Thoracic aorta endothelial cell (primary cell): ENCODE results near the gene AP4M1. TPM values are rescaled to one million over a fixed set of nuclear protein-coding genes. Genes with fewer than 3 reads are reported as not detected.

Experiments used
- small RNA-seq: library from RNA; depleted of rRNA; stranded (forward); fragments of <200 nt; gene quantifications from one replicate; pipeline ENCODE3, GENCODE V24; 2012
- total RNA-seq: library from RNA; depleted of rRNA; stranded (reverse); fragments of >200 nt; gene quantifications from 2 replicates; pipeline ENCODE4 v1.2.3, GENCODE V29; 2012

The AP4M1 gene, protein sequence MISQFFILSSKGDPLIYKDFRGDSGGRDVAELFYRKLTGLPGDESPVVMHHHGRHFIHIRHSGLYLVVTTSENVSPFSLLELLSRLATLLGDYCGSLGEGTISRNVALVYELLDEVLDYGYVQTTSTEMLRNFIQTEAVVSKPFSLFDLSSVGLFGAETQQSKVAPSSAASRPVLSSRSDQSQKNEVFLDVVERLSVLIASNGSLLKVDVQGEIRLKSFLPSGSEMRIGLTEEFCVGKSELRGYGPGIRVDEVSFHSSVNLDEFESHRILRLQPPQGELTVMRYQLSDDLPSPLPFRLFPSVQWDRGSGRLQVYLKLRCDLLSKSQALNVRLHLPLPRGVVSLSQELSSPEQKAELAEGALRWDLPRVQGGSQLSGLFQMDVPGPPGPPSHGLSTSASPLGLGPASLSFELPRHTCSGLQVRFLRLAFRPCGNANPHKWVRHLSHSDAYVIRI
- total RNA-seq, result 14.5 and 18.9 TPM in 2 replicates

DNA sequence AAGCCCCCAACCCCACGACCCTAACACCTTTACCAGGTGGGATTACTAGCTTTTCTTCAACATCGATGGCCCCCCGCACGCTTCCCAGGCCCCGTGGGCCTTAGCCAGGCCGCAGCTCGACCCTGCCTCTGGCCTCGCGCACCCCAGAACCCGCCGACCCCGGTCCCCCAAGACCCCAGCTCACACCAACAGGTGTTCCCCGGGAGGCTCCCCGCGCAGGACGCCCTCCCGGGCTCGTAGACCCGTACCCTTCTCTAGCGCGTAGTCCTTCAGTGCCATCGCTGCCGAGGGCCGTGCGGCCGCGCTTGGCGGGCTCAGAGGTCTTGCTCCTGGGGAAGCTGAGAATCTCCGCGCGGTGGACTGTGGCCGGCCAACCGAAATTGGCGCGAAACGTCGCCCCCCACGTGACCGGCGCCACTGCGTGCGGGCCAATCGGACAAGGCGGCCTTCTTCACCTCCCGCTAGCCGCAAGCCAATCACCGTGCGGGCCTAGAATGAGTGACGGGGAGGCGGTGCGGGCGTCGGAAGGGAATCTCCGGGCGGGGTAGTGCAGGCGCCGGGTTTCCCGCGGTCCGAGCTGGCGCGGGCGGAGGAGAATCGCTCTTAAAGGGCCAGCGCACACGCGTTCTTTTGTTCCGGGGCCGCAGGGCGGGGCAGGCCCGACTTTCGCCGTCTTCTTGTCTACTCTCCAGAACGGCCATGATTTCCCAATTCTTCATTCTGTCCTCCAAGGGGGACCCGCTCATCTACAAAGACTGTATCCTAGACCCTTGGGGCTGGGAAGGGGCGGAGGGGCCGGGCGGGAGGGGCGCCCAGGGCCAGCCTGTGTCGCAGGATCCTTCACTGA lies at the start of gene AP4M1, which contains the start of gene MCM7:
TSS of gene AP4M1 (plus strand) at position 628 of the 847 bp plus-strand sequence. CDS start at position 700, 72 bp downstream.
TSS of gene MCM7 (minus strand) at position 382 of the 847 bp plus-strand sequence. CDS start at position 279, 103 bp downstream.

DNA sequence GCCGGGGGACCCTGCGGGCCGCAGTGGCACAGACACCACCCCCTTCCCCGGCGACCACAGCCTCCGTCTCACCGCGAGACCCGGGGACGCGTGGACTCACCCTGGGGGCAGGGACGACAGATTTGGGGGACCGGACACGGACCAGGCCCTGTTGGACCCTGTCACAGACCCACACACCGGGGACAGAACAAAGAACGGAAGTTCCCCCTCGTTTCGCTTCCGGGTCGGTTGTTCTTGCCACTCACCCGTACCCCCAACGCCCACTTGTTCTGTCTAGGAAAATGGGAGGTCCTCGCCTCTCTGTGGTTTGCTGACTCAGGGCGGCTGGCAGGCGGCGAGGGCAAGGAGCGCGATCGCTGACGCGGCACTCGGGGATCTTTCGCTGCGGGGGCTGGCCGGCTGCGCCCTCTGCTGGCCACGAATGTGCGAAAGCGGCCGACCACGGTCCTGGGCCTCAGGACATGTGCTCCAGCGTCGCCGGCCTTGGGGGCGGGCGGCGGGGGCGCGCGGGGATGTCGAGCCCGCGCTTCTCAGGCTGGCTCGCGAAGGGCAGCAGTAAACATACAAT lies 19.8 kb upstream of the AP4M1 start, which contains the start of gene ZNF3:
TSS of gene ZNF3 (minus strand) at position 189 of the 568 bp plus-strand sequence. CDS start 4,366 bp downstream, outside the sequence.

DNA sequence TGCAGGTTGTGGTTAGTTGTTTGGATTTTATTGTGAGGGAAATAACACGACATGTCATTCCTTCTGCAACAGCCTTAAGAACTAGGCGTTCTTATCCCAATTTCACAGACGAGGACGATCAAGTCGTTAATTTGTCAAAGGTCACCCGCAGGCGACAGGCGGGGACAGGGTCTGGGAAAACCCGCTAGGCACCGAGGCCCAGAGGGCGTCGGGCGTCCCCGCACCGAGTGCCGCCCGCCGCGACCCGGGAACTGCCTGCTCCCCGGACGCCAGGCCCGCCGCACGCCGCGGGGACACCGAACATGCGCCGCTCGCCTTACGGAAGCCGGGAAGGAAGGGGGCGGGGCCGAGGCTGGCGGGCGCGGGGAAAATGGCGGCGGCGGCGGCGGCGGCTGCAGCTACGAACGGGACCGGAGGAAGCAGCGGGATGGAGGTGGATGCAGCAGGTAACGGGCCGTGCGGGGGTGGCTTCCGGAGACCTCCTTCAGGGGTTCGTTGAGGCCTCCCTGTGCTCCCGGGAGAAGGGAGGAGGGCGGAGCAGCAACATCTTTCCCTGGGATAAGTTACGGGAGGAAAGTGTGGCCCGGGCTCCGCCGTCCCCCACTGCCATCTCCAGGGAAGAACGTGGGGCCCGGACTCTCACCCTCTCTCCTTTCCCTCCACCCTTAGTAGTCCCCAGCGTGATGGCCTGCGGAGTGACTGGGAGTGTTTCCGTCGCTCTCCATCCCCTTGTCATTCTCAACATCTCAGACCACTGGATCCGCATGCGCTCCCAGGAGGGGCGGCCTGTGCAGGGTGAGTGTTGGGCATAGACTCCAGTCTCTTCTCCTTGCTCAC lies 12.6 kb upstream of the AP4M1 start, which contains the start of gene COPS6:
TSS of gene COPS6 (plus strand) at position 349 of the 837 bp plus-strand sequence. CDS start at position 371, 22 bp downstream.

DNA sequence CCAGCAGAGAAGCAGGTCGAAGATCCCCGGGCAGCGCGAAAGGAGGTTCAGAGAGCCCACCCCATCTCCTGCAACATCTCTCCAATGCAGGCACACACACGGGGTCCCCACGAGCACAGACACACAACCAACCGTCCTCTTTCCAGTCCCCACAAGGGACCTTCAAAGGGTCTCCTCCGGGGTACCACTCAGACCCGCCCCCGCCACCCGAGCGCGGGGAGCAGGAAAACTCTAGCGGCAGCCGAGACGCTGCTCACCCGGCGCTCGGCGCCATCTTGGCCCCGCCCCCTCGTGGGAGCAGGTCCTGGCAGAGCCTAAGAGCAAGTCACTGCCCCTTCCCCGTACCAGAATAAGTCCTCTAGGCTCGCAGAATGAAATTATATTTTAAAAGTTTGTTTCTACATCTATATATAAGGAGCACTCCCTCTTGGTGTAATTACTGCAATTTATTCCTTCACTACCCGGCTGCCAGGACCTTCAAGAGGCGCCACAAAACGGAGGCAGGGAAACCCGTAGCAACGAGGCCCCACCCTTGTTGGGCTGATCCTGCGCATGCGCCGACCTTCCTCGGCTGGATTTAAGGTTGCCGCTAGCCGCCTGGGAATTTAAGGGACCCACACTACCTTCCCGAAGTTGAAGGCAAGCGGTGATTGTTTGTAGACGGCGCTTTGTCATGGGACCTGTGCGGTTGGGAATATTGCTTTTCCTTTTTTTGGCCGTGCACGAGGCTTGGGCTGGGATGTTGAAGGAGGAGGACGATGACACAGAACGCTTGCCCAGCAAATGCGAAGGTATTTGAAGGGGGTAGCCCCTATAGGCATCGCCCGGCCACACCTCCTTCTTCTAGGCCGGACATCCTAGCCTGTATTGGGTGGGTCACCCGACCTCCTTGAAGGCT lies 17.9 kb downstream of the AP4M1 start, which contains the start of the genes CNPY4 and TAF6:
TSS of gene CNPY4 (plus strand) at position 563 of the 898 bp plus-strand sequence. CDS start at position 674, 111 bp downstream.
TSS of gene TAF6 (minus strand) at position 287 of the 898 bp plus-strand sequence. CDS start 5,149 bp downstream, outside the sequence.

DNA sequence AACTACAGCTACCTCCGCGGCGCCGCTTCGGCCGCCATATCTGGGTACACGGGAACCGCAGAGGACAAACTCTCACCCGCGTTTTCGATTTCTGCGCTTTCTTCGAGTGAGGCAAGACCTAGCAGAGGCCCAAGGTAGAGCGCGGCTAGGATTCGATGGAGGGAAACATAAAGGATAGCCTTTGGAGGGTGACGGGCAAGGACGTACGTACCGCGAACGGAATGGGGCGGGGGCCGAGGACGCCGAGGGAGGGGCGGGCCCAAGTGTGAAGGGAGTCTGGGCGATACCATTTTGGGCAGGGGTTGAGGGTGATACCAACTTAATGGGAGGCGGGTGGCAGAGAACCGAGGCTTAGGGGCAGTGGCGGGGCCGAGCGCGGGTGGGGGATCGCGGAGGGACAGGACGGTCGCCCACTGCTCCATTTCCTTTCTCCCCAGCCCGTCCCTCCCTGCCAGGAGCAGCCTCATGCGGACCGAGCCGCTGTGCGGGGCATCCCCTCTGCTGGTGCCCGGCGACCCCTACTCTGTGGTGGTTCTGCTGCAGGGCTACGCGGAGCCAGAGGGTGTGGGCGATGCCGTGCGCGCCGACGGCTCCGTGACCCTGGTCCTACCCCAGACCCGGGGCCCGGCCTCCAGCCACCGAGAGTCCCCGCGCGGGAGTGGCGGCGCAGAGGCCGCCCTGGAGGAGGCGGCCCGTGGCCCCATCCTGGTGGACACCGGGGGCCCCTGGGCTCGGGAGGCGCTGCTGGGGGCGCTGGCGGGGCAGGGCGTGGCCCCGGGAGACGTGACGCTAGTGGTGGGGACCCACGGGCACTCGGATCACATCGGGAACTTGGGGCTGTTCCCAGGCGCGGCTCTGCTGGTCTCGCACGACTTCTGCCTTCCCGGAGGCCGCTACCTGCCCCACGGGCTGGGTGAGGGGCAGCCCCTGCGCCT lies 25.8 kb downstream of the AP4M1 start, which contains the start of gene MBLAC1:
TSS of gene MBLAC1 (plus strand) at position 37 of the 935 bp plus-strand sequence. CDS start at position 466, 429 bp downstream.

DNA sequence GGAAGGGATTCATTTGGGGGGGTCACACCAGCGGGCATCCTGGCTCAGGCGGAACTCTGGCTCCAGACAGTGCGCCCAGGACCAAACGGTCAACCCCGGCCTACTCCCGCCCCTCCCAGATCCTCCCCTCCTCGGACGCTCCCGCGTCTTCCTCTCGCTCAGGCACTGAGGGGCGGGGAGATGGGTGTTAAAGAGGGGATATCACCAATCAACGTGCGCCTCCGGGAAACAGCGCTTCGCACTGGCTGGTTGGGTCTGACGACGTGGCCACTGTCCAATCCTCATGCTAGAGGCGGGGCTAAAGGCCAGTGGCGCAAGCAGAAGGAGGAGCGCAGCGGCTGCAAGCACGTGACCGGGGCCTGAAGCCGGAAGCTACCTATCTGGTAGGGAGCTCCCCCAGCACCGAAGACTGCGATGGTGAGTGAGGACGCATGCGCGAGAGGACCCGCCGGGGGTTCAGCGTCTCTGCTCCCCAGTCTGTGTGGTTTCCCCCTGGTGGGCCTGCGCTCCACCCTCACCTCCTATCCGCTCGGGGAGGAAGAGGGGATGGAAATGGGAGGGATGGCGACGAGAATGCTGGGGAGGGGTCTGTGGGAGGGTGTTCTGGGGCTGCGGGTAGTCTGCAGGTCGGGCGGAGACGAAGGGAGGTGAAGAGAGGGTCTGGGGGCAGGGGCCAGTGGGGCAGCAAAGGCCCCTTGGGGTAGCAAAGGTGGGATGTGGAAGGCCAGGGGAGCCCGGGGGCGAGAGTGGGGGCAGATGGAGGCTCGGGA lies 47.3 kb downstream of the AP4M1 start, which contains the start of gene LAMTOR4:
TSS of gene LAMTOR4 (plus strand) at position 360 of the 770 bp plus-strand sequence. CDS start at position 415, 55 bp downstream.

Small RNA genes within 50 kb of the gene (small RNA-seq; reads per million reads assigned to genes)
- 5,521 reads per million, percentile 100 among the genes with 10 or more reads in this experiment for gene MIR106B
- gene MIR25, result 2,768 reads per million, percentile 100 among the genes with 10 or more reads in this experiment
- 6,845 reads per million, percentile 100 among the genes with 10 or more reads in this experiment for gene MIR93

Other genes with a start within 250 kb of the AP4M1 start
- 0.22 and 0.53 TPM in 2 replicates for gene OR2AE1, start 224.6 kb upstream of the AP4M1 start, total RNA-seq
- 22.5 and 28.4 TPM in 2 replicates for gene TRIM4, start 182.1 kb upstream of the AP4M1 start, total RNA-seq
- gene GJC3, start 172.0 kb upstream of the AP4M1 start, total RNA-seq, result 0.13 TPM in 1 of 2 replicates, not detected in the other
- gene AZGP1, start 125.6 kb upstream of the AP4M1 start, total RNA-seq, result not detected in 2 replicates
- gene ZKSCAN1, start 86.0 kb upstream of the AP4M1 start, total RNA-seq, result 40.4 and 41.8 TPM in 2 replicates
- gene ZSCAN21, start 51.9 kb upstream of the AP4M1 start, total RNA-seq, result 6.6 and 6.8 TPM in 2 replicates
- 32.5 and 35.1 TPM in 2 replicates for gene ZNF3, start 19.9 kb upstream of the AP4M1 start, total RNA-seq
- gene COPS6, start 12.7 kb upstream of the AP4M1 start, total RNA-seq, result 103 and 116 TPM in 2 replicates
- gene MCM7, start 246 bp upstream of the AP4M1 start, total RNA-seq, result 121 and 175 TPM in 2 replicates
- gene TAF6, start 17.7 kb downstream of the AP4M1 start, total RNA-seq, result 38.8 and 58.2 TPM in 2 replicates
- gene CNPY4, start 18.0 kb downstream of the AP4M1 start, total RNA-seq, result 18.9 and 21.9 TPM in 2 replicates
- gene MBLAC1, start 25.3 kb downstream of the AP4M1 start, total RNA-seq, result 1.3 and 1.9 TPM in 2 replicates
- gene LAMTOR4, start 47.3 kb downstream of the AP4M1 start, total RNA-seq, result 72.7 and 77.8 TPM in 2 replicates
- gene TRAPPC14, start 57.1 kb downstream of the AP4M1 start, total RNA-seq, result 9.9 and 11.7 TPM in 2 replicates
- 1.5 and 1.9 TPM in 2 replicates for gene GAL3ST4, start 67.0 kb downstream of the AP4M1 start, total RNA-seq
- gene GPC2, start 75.7 kb downstream of the AP4M1 start, total RNA-seq, result 3.9 and 4.1 TPM in 2 replicates
- 0.79 and 3.3 TPM in 2 replicates for gene STAG3, start 76.3 kb downstream of the AP4M1 start, total RNA-seq
- gene PVRIG, start 118.3 kb downstream of the AP4M1 start, total RNA-seq, result not detected in 2 replicates
- not detected in 2 replicates for gene SPDYE3, start 206.1 kb downstream of the AP4M1 start, total RNA-seq